Muscle layer of colon (tissue), 2 donors: ENCODE results near the gene ZBTB20.

Experiments
- H3K27ac ChIP-seq: one replicate; pipeline ENCODE4 v1.7.0; 2013; ENCODE audit warnings: low read depth, mild to moderate bottlenecking, low read length, moderate library complexity
- H3K27me3 ChIP-seq, 2 donors: one replicate each; pipeline ENCODE4 v1.7.0; 2013; ENCODE audit warnings: low read length in 2 of 2, mild to moderate bottlenecking in 2 of 2; ENCODE audit not compliant: insufficient read depth in 2 of 2, control insufficient read depth in 1 of 2
- H3K36me3 ChIP-seq: one replicate; pipeline ENCODE4 v1.7.0; 2013; ENCODE audit warnings: mild to moderate bottlenecking, low read length; ENCODE audit not compliant: insufficient read depth
- H3K4me1 ChIP-seq: one replicate; pipeline ENCODE4 v1.7.0; 2013; ENCODE audit warnings: mild to moderate bottlenecking, low read length; ENCODE audit not compliant: insufficient read depth
- H3K4me3 ChIP-seq, 2 donors: one replicate each; pipeline ENCODE4 v1.7.0; 2013; ENCODE audit warnings: low read length in 2 of 2, low read depth in 1 of 2, mild to moderate bottlenecking in 1 of 2, moderate library complexity in 1 of 2
- H3K9ac ChIP-seq: one replicate; pipeline ENCODE4 v1.7.0; 2013; ENCODE audit warnings: low read length
- H3K9me3 ChIP-seq: one replicate; pipeline ENCODE4 v1.7.0; 2013; ENCODE audit warnings: mild to moderate bottlenecking, low read length
- donor health status: abdominal sarcoma.
- donor health status: Adenocarcinoma of cecum.

The ZBTB20 gene

DNA sequence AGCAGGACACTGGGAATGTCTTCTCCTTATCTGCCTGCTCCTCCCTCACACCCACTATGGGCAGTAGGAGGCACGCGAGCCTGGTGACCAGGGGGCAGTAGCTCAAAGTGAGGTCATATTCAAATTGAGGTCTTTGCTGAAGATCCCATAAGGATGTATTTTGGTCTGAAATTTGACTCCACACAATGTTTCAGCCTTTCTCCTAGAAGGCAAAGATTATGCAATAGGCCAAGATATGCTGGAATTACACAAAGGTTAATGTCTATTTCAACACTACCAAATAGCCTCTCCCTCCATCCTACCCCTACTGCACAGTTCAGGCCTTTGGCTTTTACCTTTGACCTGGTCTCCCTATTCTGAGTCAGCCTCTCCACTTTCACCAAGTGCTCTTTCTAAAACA, 650.2 kb downstream of the ZBTB20 start:
- H3K9me3 ChIP-seq, result no peaks in the 10 kb centered on the region
- no peak overlapping the region for H3K4me3 ChIP-seq
- no peaks in the 10 kb centered on the region for H3K36me3 ChIP-seq
- H3K9ac ChIP-seq, result no peak overlapping the region
- no peak overlapping the region for H3K27ac ChIP-seq
- H3K27me3 ChIP-seq, result no peaks in the 10 kb centered on the region
- no peaks in the 10 kb centered on the region for H3K4me1 ChIP-seq

DNA sequence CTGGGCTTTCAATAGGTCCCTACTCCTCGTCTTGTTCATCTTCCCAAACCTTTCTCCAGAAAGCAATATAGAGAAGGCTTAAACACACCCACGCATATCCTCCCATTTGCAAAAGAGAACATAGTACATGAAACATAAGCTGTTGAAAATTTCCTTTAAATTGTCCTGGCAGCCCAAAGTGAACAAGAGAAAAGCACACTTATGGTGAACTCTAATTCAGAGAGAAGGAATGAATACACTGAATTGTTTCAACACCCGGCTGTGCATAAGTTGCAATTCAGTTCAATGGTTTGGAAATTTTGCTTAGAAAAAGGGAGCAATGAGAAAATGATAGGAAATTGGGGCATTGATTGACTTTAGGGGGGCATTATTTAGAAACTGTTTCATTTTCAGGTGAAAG, 650.6 kb downstream of the ZBTB20 start:
- no peak overlapping the region for H3K9ac ChIP-seq
- no peak overlapping the region for H3K4me3 ChIP-seq
- no peaks in the 10 kb centered on the region for H3K9me3 ChIP-seq
- H3K36me3 ChIP-seq, result no peaks in the 10 kb centered on the region
- no peak overlapping the region for H3K27ac ChIP-seq
- H3K4me1 ChIP-seq, result no peaks in the 10 kb centered on the region
- H3K27me3 ChIP-seq, result no peaks in the 10 kb centered on the region

DNA sequence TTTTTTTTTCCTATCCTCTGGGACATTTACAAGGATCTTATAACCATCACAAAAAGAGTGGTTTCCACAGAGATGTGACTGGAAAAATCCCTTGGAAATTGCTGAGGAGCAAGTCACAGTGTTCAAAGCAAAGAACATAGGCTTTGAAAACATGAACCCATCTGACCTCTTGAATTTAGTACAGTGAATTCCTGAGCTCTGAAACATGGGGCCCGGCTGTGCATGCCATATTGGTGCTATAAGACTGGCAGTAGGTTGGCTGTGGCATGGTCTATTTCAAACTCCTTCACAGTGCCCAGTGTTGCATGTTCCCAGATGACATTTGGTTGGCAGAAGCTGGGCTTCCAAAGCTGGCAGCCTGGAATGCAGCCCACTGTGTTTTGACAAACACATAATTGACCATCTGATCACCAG, 651.1 kb downstream of the ZBTB20 start:
- Histone ChIP-seq H3K36me3 (no peaks in the 10 kb centered on the region), H3K9ac (no peak overlapping the region), H3K4me1 (no peaks in the 10 kb centered on the region), H3K9me3 (no peaks in the 10 kb centered on the region), H3K27ac (no peak overlapping the region), H3K27me3 (no peaks in the 10 kb centered on the region), H3K4me3 (no peak overlapping the region)

GRCh38 chr3:114494498-114494897, 652.6 kb downstream of the ZBTB20 start:
- no peaks in the 10 kb centered on the region for H3K4me1 ChIP-seq
- no peaks in the 10 kb centered on the region for H3K9me3 ChIP-seq
- H3K27ac ChIP-seq, result no peak overlapping the region
- no peaks in the 10 kb centered on the region for H3K36me3 ChIP-seq
- no peak overlapping the region for H3K9ac ChIP-seq
- H3K4me3 ChIP-seq, result no peak overlapping the region
- H3K27me3 ChIP-seq, result no peaks in the 10 kb centered on the region

DNA sequence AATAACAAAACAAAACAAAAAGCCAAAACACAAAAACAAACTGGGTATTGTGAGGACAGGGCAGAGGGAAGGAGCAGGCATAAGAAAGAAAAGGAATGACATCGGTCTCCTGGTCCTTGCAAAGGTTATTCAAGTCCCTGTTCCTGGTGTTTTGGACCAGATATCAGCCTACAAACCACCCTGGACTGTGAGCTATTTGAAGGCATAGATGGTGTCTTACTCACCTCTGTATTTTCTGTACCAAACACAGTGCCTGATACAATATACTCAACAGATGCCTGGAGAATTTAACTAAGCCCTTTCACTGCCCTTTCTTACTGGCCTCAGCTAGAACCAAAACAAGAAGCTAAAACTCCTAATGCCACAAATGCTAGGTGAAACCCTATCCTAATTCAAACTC, 656.3 kb downstream of the ZBTB20 start:
- no peaks in the 10 kb centered on the region for H3K4me1 ChIP-seq
- no peaks in the 10 kb centered on the region for H3K27me3 ChIP-seq
- H3K9ac ChIP-seq, result no peak overlapping the region
- no peak overlapping the region for H3K27ac ChIP-seq
- H3K36me3 ChIP-seq, result no peaks in the 10 kb centered on the region
- no peaks in the 10 kb centered on the region for H3K9me3 ChIP-seq
- H3K4me3 ChIP-seq, result no peak overlapping the region

- Histone ChIP-seq H3K9me3 (no peaks in the 10 kb centered on the region), H3K27me3 (no peaks in the 10 kb centered on the region), H3K36me3 (no peaks in the 10 kb centered on the region), H3K27ac (no peak overlapping the region), H3K4me3 (no peak overlapping the region), H3K4me1 (no peaks in the 10 kb centered on the region), H3K9ac (no peak overlapping the region)
Observed at GRCh38 chr3:114487502-114487901, 659.6 kb downstream of the ZBTB20 start.

GRCh38 chr3:114484919-114485318, 662.2 kb downstream of the ZBTB20 start:
- Histone ChIP-seq H3K9me3 (no peaks in the 10 kb centered on the region), H3K27me3 (no peaks in the 10 kb centered on the region), H3K36me3 (no peaks in the 10 kb centered on the region), H3K4me1 (peaks cover 5% of the 10 kb centered on the region), H3K4me3 (no peak overlapping the region), H3K9ac (no peak overlapping the region), H3K27ac (no peak overlapping the region)

DNA sequence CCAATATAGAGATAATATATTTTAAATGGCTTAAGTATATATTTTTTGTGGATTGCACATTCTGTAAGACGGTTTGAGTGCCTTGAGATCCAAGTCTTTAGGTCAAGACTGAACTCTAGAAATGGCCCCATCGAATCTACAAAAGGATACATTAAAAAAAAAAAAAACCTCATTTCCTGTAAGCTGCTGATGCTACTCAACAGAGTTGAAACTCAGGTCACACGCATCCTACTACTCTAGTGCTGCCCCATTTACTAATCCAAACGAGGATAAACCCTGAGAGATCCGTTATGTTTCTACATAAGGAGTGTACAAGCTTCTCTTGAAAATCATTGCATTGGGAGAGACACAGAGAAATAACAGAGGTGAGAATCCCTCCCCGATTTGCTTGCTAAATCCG, 666.0 kb downstream of the ZBTB20 start:
- Histone ChIP-seq H3K9ac (no peak overlapping the region), H3K4me3 (no peak overlapping the region), H3K27ac (no peak overlapping the region), H3K4me1 (peaks cover 11% of the 10 kb centered on the region), H3K27me3 (no peaks in the 10 kb centered on the region), H3K36me3 (no peaks in the 10 kb centered on the region), H3K9me3 (no peaks in the 10 kb centered on the region)

DNA sequence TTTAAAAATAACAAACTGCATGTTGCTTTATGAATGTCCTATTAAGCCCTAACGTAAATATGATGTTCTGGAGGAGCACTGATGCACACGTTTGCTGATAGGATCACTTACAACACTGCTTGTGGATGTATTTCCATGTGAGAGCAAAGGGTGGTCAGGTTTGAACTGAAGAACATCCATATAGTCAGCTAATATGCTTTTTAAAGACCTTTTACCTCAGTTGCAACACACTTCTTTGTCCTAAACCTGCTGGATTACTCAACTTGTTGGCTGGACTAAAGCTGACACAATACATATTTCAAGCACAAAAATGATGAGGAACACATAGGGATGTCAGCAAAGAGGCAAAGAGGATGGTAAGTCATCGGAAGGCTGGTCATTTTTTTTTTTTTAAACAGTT, 666.6 kb downstream of the ZBTB20 start:
- Histone ChIP-seq H3K27me3 (no peaks in the 10 kb centered on the region), H3K9me3 (no peaks in the 10 kb centered on the region), H3K36me3 (no peaks in the 10 kb centered on the region), H3K4me1 (peaks cover 11% of the 10 kb centered on the region), H3K4me3 (no peak overlapping the region), H3K27ac (no peak overlapping the region), H3K9ac (no peak overlapping the region)

- Histone ChIP-seq H3K27ac (no peak overlapping the region), H3K4me1 (peaks cover 11% of the 10 kb centered on the region), H3K9ac (no peak overlapping the region), H3K36me3 (no peaks in the 10 kb centered on the region), H3K27me3 (no peaks in the 10 kb centered on the region), H3K4me3 (no peak overlapping the region), H3K9me3 (no peaks in the 10 kb centered on the region)
Observed at GRCh38 chr3:114478801-114479200, 668.3 kb downstream of the ZBTB20 start.

GRCh38 chr3:114476511-114476910, 670.6 kb downstream of the ZBTB20 start:
- no peak overlapping the region for H3K27ac ChIP-seq
- H3K9me3 ChIP-seq, result no peaks in the 10 kb centered on the region
- H3K9ac ChIP-seq, result no peak overlapping the region
- H3K4me3 ChIP-seq, result no peak overlapping the region
- H3K4me1 ChIP-seq, result peaks cover 11% of the 10 kb centered on the region
- no peaks in the 10 kb centered on the region for H3K27me3 ChIP-seq
- no peaks in the 10 kb centered on the region for H3K36me3 ChIP-seq

- no peaks in the 10 kb centered on the region for H3K4me1 ChIP-seq
- no peaks in the 10 kb centered on the region for H3K9me3 ChIP-seq
- no peak overlapping the region for H3K27ac ChIP-seq
- H3K9ac ChIP-seq, result no peak overlapping the region
- no peaks in the 10 kb centered on the region for H3K36me3 ChIP-seq
- no peak overlapping the region for H3K4me3 ChIP-seq
- H3K27me3 ChIP-seq, result no peaks in the 10 kb centered on the region
Observed at GRCh38 chr3:114471478-114471877, 675.6 kb downstream of the ZBTB20 start.
